ENCODE data around the gene PER2. TPM values are rescaled to one million over a fixed set of nuclear protein-coding genes. Genes with fewer than 3 reads are reported as not detected.

PER2 gene
- total RNA-seq, 1 donor from 2014 or later = 11.7 TPM

GRCh38 chr2:238255151-238255551 is 33.3 kb downstream of the PER2 start:
- Mint-ChIP-seq H3K27ac (no peak overlapping the region), H3K4me3 (no peak overlapping the region)

GRCh38 chr2:238254095-238254723 is 34.2 kb downstream of the PER2 start:
- no peak for DNase-seq (ENCODE audit: low spot score in 2 of 2, unreplicated experiment in 2 of 2)
- Mint-ChIP-seq H3K4me3 (no peak overlapping the region), H3K4me1 (no peaks in the 10 kb centered on the region), H3K36me3 (peaks cover 16% of the 10 kb centered on the region), H3K9me3 (no peaks in the 10 kb centered on the region), H3K27me3 (ENCODE audit: low read depth) (no peaks in the 10 kb centered on the region), H3K27ac (no peak overlapping the region)
- no peak for TF ChIP-seq CTCF (IDR thresholded peaks at IDR 0.05; ENCODE audit: unreplicated experiment)

More at GRCh38 chr2:238255151-238255551, 33.3 kb downstream of the PER2 start:
- Mint-ChIP-seq H3K36me3 (peaks cover 22% of the 10 kb centered on the region), H3K27me3 (ENCODE audit: low read depth) (no peaks in the 10 kb centered on the region), H3K4me1 (no peaks in the 10 kb centered on the region), H3K9me3 (no peaks in the 10 kb centered on the region)
- DNase-seq (ENCODE audit: low spot score in 2 of 2, unreplicated experiment in 2 of 2) = no peak
- no peak for TF ChIP-seq CTCF (IDR thresholded peaks at IDR 0.05; ENCODE audit: unreplicated experiment)

GRCh38 chr2:238252766-238253630 is 35.4 kb downstream of the PER2 start:
- H3K36me3 Mint-ChIP-seq = peaks cover 15% of the 10 kb centered on the region
- DNase-seq (ENCODE audit: low spot score in 2 of 2, unreplicated experiment in 2 of 2) = no peak
- no peaks in the 10 kb centered on the region for H3K27me3 Mint-ChIP-seq (ENCODE audit: low read depth)
- no peak overlapping the region for H3K4me3 Mint-ChIP-seq
- H3K27ac Mint-ChIP-seq = no peak overlapping the region
- H3K9me3 Mint-ChIP-seq = no peaks in the 10 kb centered on the region
- H3K4me1 Mint-ChIP-seq = no peaks in the 10 kb centered on the region
- no peak for TF ChIP-seq CTCF (IDR thresholded peaks at IDR 0.05; ENCODE audit: unreplicated experiment)

GRCh38 chr2:238251986-238252385 is 36.4 kb downstream of the PER2 start:
- no peaks in the 10 kb centered on the region for H3K9me3 Mint-ChIP-seq
- no peak for DNase-seq (ENCODE audit: low spot score in 2 of 2, unreplicated experiment in 2 of 2)
- TF ChIP-seq CTCF (IDR thresholded peaks at IDR 0.05; ENCODE audit: unreplicated experiment) = no peak
- no peaks in the 10 kb centered on the region for H3K27me3 Mint-ChIP-seq (ENCODE audit: low read depth)
- no peaks in the 10 kb centered on the region for H3K4me1 Mint-ChIP-seq
- no peak overlapping the region for H3K4me3 Mint-ChIP-seq
- H3K27ac Mint-ChIP-seq = no peak overlapping the region
- H3K36me3 Mint-ChIP-seq = peaks cover 23% of the 10 kb centered on the region

- H3K27ac Mint-ChIP-seq = no peak overlapping the region
- DNase-seq (ENCODE audit: low spot score in 2 of 2, unreplicated experiment in 2 of 2) = no peak
- no peak for TF ChIP-seq CTCF (IDR thresholded peaks at IDR 0.05; ENCODE audit: unreplicated experiment)
- H3K4me3 Mint-ChIP-seq = no peak overlapping the region
- H3K9me3 Mint-ChIP-seq = no peaks in the 10 kb centered on the region
- H3K27me3 Mint-ChIP-seq (ENCODE audit: low read depth) = no peaks in the 10 kb centered on the region
- no peaks in the 10 kb centered on the region for H3K4me1 Mint-ChIP-seq
- H3K36me3 Mint-ChIP-seq = peaks cover 20% of the 10 kb centered on the region
These were observed 37.1 kb downstream of the PER2 start for GRCh38 chr2:238251331-238251730.

All from mesothelial cell of epicardium (in vitro differentiated cells).